Coronary artery (tissue), 2 donors: ENCODE data around the gene N4BP2L1.

ENCODE experiments used
- DNase-seq: peaks from one replicate; pipeline ENCODE4 v3.0.0-alpha.2; 2017; ENCODE audit warnings: low spot score
- H3K27ac ChIP-seq, 2 donors: fragments of 200-600 bp; sonication (generic); one replicate each; pipeline ENCODE4 v1.5.1; 2016 to 2019
- H3K4me3 ChIP-seq: fragments of 200-600 bp; sonication (generic); 2 replicates; pipeline ENCODE4 v1.5.1; 2016; ENCODE audit warnings: mild to moderate bottlenecking, moderate library complexity
- CTCF ChIP-seq: fragments of 200-600 bp; sonication (generic); IDR thresholded peaks from one replicate; pipeline ENCODE4 v1.5.1; 2019; ENCODE audit warnings: antibody characterized with exemption

Gene N4BP2L1

DNA sequence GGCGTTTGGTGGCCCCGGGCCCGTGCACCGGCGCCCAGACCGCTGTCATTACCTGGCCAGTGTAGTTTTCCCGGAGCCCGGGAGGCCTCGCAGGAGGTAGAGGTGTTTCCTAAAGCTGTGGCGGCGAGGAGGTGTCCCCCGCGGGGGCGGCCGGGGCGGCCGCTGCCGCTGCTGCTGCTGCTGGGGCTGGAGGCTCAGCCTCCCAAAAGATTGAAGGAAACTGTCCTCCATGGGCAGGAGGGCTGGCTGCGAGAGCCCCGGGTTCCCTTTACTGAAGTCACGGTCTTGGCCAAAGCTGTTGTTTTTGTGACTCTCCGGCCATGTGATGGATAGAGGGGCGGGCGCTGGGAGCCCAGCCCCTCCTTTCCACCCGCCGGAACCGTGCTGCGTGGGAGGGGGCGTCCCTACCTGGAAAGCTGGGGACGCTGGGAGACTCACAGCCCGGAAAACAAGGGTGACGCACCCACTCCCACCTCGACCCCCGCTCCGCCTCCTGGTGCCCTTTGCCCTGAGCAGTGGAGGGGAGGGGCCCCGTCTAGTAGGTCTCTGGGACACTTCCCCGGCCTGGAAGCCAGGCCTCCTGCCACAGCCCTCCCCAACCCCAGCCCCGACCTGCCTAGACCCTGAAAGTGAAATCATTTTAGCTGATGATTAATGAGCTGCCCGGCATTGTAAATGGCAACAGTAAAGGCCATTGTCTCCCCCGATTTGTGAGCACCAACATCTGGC lies at the start of gene N4BP2L1:
TSS of gene N4BP2L1 (minus strand) at position 279 of the 729 bp plus-strand sequence. CDS start at position 231, 48 bp downstream.
- DNase-seq, result peak; percentile 85
- Histone ChIP-seq H3K27ac (peak within 1 kb of the TSS; percentile 92 to 94), H3K4me3 (peak within 1 kb of the TSS; percentile 87)
- no peak for TF ChIP-seq CTCF

DNA sequence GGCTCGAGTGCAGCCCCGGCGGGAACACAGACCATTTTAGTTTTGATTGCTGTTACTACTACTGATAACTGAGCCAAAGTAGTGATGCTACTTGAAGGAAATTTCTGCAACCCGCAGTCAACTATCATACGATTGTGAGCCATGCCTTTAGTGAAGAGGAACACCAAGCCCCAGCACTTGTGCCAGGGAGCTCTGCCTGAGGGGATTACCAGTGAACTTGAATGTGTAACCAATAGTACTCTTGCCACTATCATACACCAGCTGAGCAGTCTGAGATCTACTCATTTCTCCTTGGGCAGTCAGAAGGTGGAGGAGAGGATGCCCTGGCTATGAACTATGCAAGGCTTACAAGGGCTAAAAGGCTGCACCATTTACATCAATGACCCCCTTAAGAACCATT lies 49.0 kb upstream of the N4BP2L1 start:
- no peak for TF ChIP-seq CTCF
- no peak for DNase-seq
- no peak overlapping the region for H3K27ac ChIP-seq
- H3K4me3 ChIP-seq, result no peak overlapping the region

- no peak for DNase-seq
- Histone ChIP-seq H3K27ac (no peak overlapping the region), H3K4me3 (no peak overlapping the region)
- no peak for TF ChIP-seq CTCF
These were observed 48.2 kb upstream of the N4BP2L1 start for GRCh38 chr13:32476021-32476731.

DNA sequence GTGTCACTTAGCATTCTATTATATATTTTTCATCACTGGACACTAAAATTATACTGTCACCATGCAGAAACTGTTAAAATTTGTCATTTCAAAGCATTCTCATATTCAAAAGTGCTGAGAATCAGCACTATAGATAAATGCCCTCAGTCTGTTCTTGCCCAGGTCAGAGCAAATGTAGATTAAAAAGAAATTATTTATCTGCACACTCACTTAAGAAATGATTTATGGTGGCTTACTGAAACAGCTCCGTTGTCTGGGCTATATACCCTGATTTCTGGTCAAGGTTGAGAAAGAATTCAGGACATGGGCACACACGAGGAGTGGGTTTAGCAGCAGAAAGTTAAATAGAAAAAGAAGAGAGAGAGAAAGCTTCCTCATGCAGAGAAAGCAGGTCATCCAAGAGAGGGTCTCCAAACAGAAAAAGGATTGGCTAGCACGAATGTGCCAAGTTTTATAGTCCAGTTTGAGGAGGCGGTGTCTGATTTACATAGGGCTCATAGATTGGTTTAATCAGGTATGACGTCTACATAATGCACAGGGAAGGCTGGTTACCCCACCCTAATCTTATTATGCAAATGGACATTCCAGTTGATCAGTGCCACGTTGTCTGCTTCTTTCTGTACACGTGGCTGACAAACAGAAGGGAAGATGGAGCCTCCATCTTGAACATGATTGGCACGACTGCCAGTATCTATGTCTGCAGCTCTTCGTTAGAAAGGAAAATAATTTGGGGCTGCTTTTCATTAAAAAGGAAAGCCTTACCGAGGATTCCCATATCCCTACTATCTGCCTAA lies 47.3 kb upstream of the N4BP2L1 start:
- Histone ChIP-seq H3K4me3 (no peak overlapping the region), H3K27ac (no peak overlapping the region)
- no peak for TF ChIP-seq CTCF
- no peak for DNase-seq

DNA sequence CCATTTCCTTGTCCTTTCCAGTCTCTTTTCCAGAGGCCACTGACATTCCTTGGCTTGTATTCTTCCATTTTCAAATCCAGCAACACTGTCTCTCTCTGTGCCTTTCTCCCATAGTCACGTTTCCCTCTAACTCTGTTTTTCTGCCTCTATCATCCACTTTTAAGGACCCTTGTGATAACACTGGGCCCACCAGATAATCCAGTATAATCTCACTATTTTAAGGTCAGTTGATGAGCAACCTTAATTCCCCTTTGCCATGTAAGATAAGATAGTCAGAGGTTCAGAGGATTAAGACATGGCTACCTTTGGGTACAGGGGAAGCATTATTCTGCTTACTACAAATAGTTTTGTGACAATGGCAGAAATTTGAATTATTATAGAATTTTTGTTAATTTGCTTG lies 45.7 kb upstream of the N4BP2L1 start:
- Histone ChIP-seq H3K27ac (no peak overlapping the region), H3K4me3 (no peak overlapping the region)
- no peak for TF ChIP-seq CTCF
- DNase-seq, result no peak

- H3K4me3 ChIP-seq, result no peak overlapping the region
- TF ChIP-seq CTCF, result no peak
- DNase-seq, result no peak
- peak overlapping the region; percentile 14 to 44 for H3K27ac ChIP-seq
These were observed 44.3 kb upstream of the N4BP2L1 start for GRCh38 chr13:32472194-32472621.
